HepG2 (cell line): ENCODE data around the gene MLX. TPM values are rescaled to one million over a fixed set of nuclear protein-coding genes. Genes with fewer than 3 reads are reported as not detected.

Experiments used
- CSRNP1 ChIP-seq: sonication (generic); formaldehyde crosslinking; IDR thresholded peaks from 2 replicates; pipeline ENCODE4 v1.8.1; 2023; ENCODE audit warnings: mild to moderate bottlenecking, missing genetic modification reagents
- HBP1 ChIP-seq: IDR thresholded peaks from 2 replicates; pipeline ENCODE4 v1.6.1; 2016; ENCODE audit warnings: low read depth, control low read depth
- PHF5A ChIP-seq: IDR thresholded peaks from one replicate; pipeline ENCODE4 v1.6.1; 2018; ENCODE audit warnings: low read depth, missing genetic modification reagents; ENCODE audit not compliant: unreplicated experiment
- SAP130 ChIP-seq: IDR thresholded peaks from 2 replicates; pipeline ENCODE4 v1.6.1; 2016; ENCODE audit warnings: low read depth
- TARDBP ChIP-seq: sonication (generic); formaldehyde crosslinking; IDR thresholded peaks from 2 replicates; pipeline ENCODE4 v1.8.0; 2022; ENCODE audit warnings: mild to moderate bottlenecking, missing genetic modification reagents
- TEAD3 ChIP-seq: optimal IDR thresholded peaks from 2 replicates; pipeline ENCODE3; 2016; ENCODE audit warnings: borderline replicate concordance
- TFE3 ChIP-seq: IDR thresholded peaks from 2 replicates; pipeline ENCODE4 v1.6.1; 2016
- THAP9 ChIP-seq: sonication (generic); formaldehyde crosslinking; IDR thresholded peaks from 2 replicates; pipeline ENCODE4; 2020; ENCODE audit warnings: missing genetic modification reagents, mild to moderate bottlenecking, borderline replicate concordance
- TOPORS ChIP-seq: sonication (generic); formaldehyde crosslinking; IDR thresholded peaks from 2 replicates; pipeline ENCODE4 v1.8.0; 2023; ENCODE audit warnings: mild to moderate bottlenecking, missing genetic modification reagents
- ZBTB3 ChIP-seq: sonication (generic); formaldehyde crosslinking; IDR thresholded peaks from 2 replicates; pipeline ENCODE4 v1.4.0; 2020; ENCODE audit warnings: low read depth, mild to moderate bottlenecking, moderate library complexity, missing genetic modification reagents, borderline replicate concordance
- ZBTB4 ChIP-seq: sonication (generic); formaldehyde crosslinking; IDR thresholded peaks from 2 replicates; pipeline ENCODE4 v1.4.0; 2020; ENCODE audit warnings: missing genetic modification reagents, mild to moderate bottlenecking, borderline replicate concordance
- ZNF230 ChIP-seq: sonication (generic); formaldehyde crosslinking; IDR thresholded peaks from 2 replicates; pipeline ENCODE4 v1.4.0; 2020; ENCODE audit warnings: mild to moderate bottlenecking, missing genetic modification reagents
- ZNF264 ChIP-seq: sonication (generic); formaldehyde crosslinking; IDR thresholded peaks from 2 replicates; pipeline ENCODE4 v1.4.0; 2020; ENCODE audit warnings: missing genetic modification reagents
- ZNF333 ChIP-seq: sonication (generic); formaldehyde crosslinking; IDR thresholded peaks from 2 replicates; pipeline ENCODE4 v1.4.0; 2020; ENCODE audit warnings: mild to moderate bottlenecking, missing genetic modification reagents, borderline replicate concordance
- ZNF547 ChIP-seq: sonication (generic); formaldehyde crosslinking; IDR thresholded peaks from 2 replicates; pipeline ENCODE4 v1.5.1; 2020; ENCODE audit warnings: mild to moderate bottlenecking, missing genetic modification reagents
- ZNF7 ChIP-seq: IDR thresholded peaks from 2 replicates; pipeline ENCODE4 v1.6.1; 2016; ENCODE audit warnings: missing biosample characterization, missing genetic modification reagents
- ZNF713 ChIP-seq: sonication (generic); formaldehyde crosslinking; IDR thresholded peaks from 2 replicates; pipeline ENCODE4 v1.4.0; 2020; ENCODE audit warnings: mild to moderate bottlenecking, missing genetic modification reagents
- ZNF850 ChIP-seq: sonication (generic); formaldehyde crosslinking; conservative IDR thresholded peaks from 2 replicates; pipeline ENCODE4 v1.9.0; 2021; ENCODE audit warnings: mild to moderate bottlenecking, missing genetic modification reagents
- polyA plus RNA-seq, 8 experiments: library from polyadenylated mRNA; depleted of rRNA in 3 of 8; stranded (reverse) in 7 of 8; unstranded in 1 of 8; fragments of >200 nt; fragmentation: Illumina TruSeq in 4 of 8; extraction: Trizol in 4 of 8; gene quantifications; 2 replicates each; pipeline versions ENCODE4 v1.2.1 to v1.2.3, GENCODE V29; 2011 to 2016; ENCODE audit warnings: low read depth in 4 of 8, missing spikeins in 1 of 8, mixed read lengths in 1 of 8; ENCODE audit not compliant: insufficient read depth in 1 of 8
- total RNA-seq, 5 experiments: library from RNA; depleted of rRNA; stranded (reverse); fragments of >200 nt; fragmentation: Illumina TruSeq; extraction: Trizol; gene quantifications; 2 replicates each; pipeline ENCODE4 v1.2.3, GENCODE V29; 2016; ENCODE audit warnings: low read depth in 1 of 5

Gene MLX
- total and polyA plus RNA-seq, 2 of the 13 experiments (the other 11 are each of a cell fraction or from before 2014, with no cell fraction given): 38.9 to 74.4 TPM

GRCh38 chr17:42530952-42531454 is 35.9 kb upstream of the MLX start (continued):
- 0 out of 2 replicates have a peak, but pooled peaks have one; percentile 27 for TF ChIP-seq ZNF264
- no peak; the same call in 1 of the 2 replicates for TF ChIP-seq ZNF7 (CRISPR knock-in tag)
- TF ChIP-seq ZBTB3 (CRISPR knock-in tag): peak; percentile 97
- TF ChIP-seq CSRNP1: peak; percentile 50; the same call in 1 of the 2 replicates
- peak; percentile 57; the same call in 1 of the 2 replicates for TF ChIP-seq THAP9 (CRISPR knock-in tag)
- no peak for TF ChIP-seq ZNF850 (CRISPR knock-in tag)
- no peak for TF ChIP-seq ZNF333
- peak; percentile 89; the same call in 1 of the 2 replicates for TF ChIP-seq ZNF713 (CRISPR knock-in tag)
- TF ChIP-seq PHF5A: peak; percentile 88
- peak; percentile 96 for TF ChIP-seq SAP130 (CRISPR knock-in tag)
- TF ChIP-seq ZNF230 (CRISPR knock-in tag): peak; percentile 59; the same call in 1 of the 2 replicates
- TF ChIP-seq TOPORS (CRISPR knock-in tag): peak; percentile 64; the same call in 1 of the 2 replicates
- peak; percentile 86 for TF ChIP-seq TFE3 (CRISPR knock-in tag)
- no peak for TF ChIP-seq HBP1 (CRISPR knock-in tag)
- peak; percentile 72; the same call in 1 of the 2 replicates for TF ChIP-seq ZNF547 (CRISPR knock-in tag)
- peak; percentile 60; the same call in 1 of the 2 replicates for TF ChIP-seq ZBTB4 (CRISPR knock-in tag)
- peak; percentile 80 for TF ChIP-seq TEAD3 (CRISPR knock-in tag)
- TF ChIP-seq TARDBP (CRISPR knock-in tag): peak; percentile 90
